SK-N-SH (cell line): ENCODE measurements around the gene ZFX. TPM values are rescaled to one million over a fixed set of nuclear protein-coding genes. Genes with fewer than 3 reads are reported as not detected.

Experiments used
- polyA plus RNA-seq, 3 experiments: library from polyadenylated mRNA; depleted of rRNA; stranded (reverse); fragments of >200 nt; gene quantifications; 2 replicates each; pipeline ENCODE4 v1.2.3, GENCODE V29; 2012
- small RNA-seq, 7 experiments: library from RNA; depleted of rRNA; stranded (forward); fragments of <200 nt; gene quantifications; one replicate each; pipeline ENCODE3, GENCODE V24; 2012
- TF ChIP-seq, protein P1 (sequence below): fragments of 200-600 bp; sonication (generic); IDR thresholded peaks from 2 replicates; pipeline ENCODE4 v1.6.1; 2017; ENCODE audit warnings: antibody characterized with exemption, mild to moderate bottlenecking, moderate library complexity

The ZFX gene
- polyA plus RNA-seq, 1 of the 3 experiments (the other 2 are of a cell fraction), result 9.0 TPM

GRCh38 chrX:24264383-24264782 is 114.9 kb downstream of the ZFX start (continued):
- TF ChIP-seq, protein P1, sequence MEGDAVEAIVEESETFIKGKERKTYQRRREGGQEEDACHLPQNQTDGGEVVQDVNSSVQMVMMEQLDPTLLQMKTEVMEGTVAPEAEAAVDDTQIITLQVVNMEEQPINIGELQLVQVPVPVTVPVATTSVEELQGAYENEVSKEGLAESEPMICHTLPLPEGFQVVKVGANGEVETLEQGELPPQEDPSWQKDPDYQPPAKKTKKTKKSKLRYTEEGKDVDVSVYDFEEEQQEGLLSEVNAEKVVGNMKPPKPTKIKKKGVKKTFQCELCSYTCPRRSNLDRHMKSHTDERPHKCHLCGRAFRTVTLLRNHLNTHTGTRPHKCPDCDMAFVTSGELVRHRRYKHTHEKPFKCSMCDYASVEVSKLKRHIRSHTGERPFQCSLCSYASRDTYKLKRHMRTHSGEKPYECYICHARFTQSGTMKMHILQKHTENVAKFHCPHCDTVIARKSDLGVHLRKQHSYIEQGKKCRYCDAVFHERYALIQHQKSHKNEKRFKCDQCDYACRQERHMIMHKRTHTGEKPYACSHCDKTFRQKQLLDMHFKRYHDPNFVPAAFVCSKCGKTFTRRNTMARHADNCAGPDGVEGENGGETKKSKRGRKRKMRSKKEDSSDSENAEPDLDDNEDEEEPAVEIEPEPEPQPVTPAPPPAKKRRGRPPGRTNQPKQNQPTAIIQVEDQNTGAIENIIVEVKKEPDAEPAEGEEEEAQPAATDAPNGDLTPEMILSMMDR, result no peak

Small RNA genes within 50 kb of the gene (small RNA-seq; reads per million reads assigned to genes)
- 0 reads per million in 7 experiments for gene RF00263

Other genes with a start within 250 kb of the ZFX start
- 20.3 and 22.0 TPM in 2 replicates for gene APOO, start 241.8 kb upstream of the ZFX start, polyA plus RNA-seq (2012; rRNA removed)
- gene CXorf58, start 241.7 kb upstream of the ZFX start, polyA plus RNA-seq (2012; rRNA removed), result not detected in 2 replicates
- 2.4 and 3.8 TPM in 2 replicates for gene KLHL15, start 122.5 kb upstream of the ZFX start, polyA plus RNA-seq (2012; rRNA removed)
- 68.4 and 109 TPM in 2 replicates for gene EIF2S3, start 94.8 kb upstream of the ZFX start, polyA plus RNA-seq (2012; rRNA removed)
- not detected in 2 replicates for gene SUPT20HL2, start 164.3 kb downstream of the ZFX start, polyA plus RNA-seq (2012; rRNA removed)
- gene SUPT20HL1, start 210.9 kb downstream of the ZFX start, polyA plus RNA-seq (2012; rRNA removed), result not detected in 2 replicates